HUES6 (cell line): ENCODE measurements around the gene IQCE.
"Not testable (repeated sequence)": the region's sequence is repeated elsewhere in the genome, so short reads cannot be mapped to it uniquely, and the experiment has no call there.

Experiments used
- H3K27ac ChIP-seq: 2 replicates; pipeline ENCODE4 v1.7.0; 2013; ENCODE audit warnings: low read depth, mild to moderate bottlenecking, low read length, inconsistent platforms
- H3K27me3 ChIP-seq: 2 replicates; pipeline ENCODE4 v1.6.1; 2013; ENCODE audit warnings: low read length; ENCODE audit not compliant: control insufficient read depth, insufficient read depth
- H3K36me3 ChIP-seq: 2 replicates; pipeline ENCODE4 v1.6.1; 2013; ENCODE audit warnings: low read length; ENCODE audit not compliant: control insufficient read depth, insufficient read depth
- H3K4me1 ChIP-seq: 2 replicates; pipeline ENCODE4 v1.6.1; 2013; ENCODE audit warnings: low read length; ENCODE audit not compliant: control insufficient read depth, insufficient read depth
- H3K4me3 ChIP-seq: 2 replicates; pipeline ENCODE4 v1.5.1; 2013; ENCODE audit warnings: low read depth, low read length
- H3K9ac ChIP-seq: one replicate; pipeline ENCODE4 v1.6.1; 2013; ENCODE audit warnings: mild to moderate bottlenecking, low read length
- H3K9me3 ChIP-seq: 2 replicates; pipeline ENCODE4 v1.6.1; 2013; ENCODE audit warnings: low read depth, low read length; ENCODE audit not compliant: control insufficient read depth, insufficient read depth

IQCE gene

DNA sequence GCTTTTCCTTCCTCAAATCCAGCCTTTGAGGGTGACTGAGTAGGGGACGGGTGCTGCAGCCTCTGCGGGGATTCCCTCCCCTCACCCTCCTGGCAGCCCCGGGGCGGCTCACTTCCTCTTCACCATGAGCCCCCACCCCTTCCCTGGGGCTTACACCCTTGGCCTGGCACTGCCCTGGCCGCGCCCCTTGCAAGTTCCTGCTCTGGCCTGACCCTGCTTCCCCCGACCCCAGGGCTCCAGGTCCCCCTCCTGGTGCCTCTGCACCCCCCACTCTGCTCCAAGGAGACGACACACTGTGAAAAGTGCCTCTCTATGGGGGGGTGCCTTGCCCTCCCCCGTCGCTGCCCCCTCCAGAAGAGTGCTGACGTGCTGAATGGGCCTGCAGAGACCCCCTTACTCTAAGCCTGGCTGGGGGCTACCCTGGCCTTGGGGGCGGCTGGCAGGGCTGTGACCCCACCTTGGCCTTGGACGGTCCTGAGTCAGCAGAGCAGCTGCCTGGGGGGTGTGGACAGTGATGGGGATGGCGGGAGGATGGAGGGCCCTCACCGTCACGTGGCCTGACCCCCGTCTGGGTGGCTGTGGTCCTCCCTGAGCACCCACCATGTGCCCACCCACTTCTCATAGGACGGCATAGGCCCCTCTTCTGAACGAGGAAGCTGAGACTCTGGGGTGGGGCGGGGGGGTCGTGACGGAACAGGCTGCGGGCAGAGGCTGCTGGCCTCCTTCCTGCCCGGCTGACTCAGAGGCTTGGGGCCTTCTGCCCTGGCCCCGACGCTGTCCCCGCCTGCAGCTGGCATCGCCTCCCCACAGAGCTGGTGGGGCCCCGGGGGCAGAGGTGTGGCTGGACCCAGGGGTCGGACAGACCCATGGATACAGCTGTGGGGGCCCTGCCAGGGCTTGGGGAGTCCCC, 29.4 kb upstream of the IQCE start:
- Histone ChIP-seq H3K9ac (no peak overlapping the region), H3K4me3 (no peak overlapping the region), H3K4me1 (peaks cover 53% of the 10 kb centered on the region), H3K9me3 (no peaks in the 10 kb centered on the region), H3K36me3 (peaks cover 20% of the 10 kb centered on the region), H3K27me3 (no peaks in the 10 kb centered on the region; the same call in 1 of the 2 replicates), H3K27ac (no peak overlapping the region)

DNA sequence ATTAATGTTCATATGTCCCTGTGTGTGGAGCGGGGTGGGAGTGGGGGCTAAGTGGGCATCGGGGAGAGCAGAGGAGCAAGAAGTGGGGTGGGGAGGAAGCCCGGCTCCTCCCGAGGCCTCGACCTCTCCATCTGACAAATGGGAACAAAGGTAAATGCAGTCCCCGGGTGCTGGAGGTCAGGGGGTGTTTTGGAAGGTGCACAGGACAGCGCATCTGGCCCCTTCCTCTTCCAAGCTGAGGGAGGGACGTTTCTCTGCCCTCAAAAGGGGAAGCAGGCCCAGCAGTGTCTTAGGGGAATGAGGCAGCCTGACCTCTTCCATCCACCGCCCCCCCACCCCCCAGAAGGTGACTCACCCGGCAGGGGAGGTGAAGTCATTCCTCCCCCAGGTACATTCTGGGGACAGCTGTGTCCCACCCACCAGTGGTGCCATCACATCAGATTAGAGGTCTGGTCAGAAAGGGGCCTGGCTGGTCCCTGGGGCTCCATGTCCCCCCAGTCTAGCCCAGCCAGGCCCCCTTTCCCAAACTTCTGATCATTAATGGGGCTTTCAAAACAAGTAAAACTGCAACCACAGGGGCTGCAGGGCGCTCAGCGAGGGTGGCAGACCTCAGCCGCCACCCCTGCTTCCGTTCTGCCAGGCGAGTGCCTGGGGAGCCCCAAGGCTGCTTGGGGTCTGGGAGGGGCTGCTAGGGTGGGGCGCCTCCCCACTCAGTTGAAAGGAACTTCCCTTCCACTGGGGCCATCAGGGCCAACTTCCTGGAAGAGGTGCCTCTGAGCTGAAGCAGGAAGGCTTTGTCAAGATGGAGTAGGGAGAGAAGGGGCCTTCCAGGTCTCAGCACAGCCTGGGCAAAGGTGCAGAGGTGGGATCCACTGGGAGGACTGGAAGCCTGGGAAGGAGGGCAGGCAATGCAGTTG, 28.4 kb upstream of the IQCE start:
- Histone ChIP-seq H3K36me3 (peaks cover 20% of the 10 kb centered on the region), H3K9ac (no peak overlapping the region), H3K4me3 (no peak overlapping the region), H3K27me3 (no peaks in the 10 kb centered on the region), H3K4me1 (peaks cover 46% of the 10 kb centered on the region), H3K27ac (no peak overlapping the region), H3K9me3 (no peaks in the 10 kb centered on the region)

DNA sequence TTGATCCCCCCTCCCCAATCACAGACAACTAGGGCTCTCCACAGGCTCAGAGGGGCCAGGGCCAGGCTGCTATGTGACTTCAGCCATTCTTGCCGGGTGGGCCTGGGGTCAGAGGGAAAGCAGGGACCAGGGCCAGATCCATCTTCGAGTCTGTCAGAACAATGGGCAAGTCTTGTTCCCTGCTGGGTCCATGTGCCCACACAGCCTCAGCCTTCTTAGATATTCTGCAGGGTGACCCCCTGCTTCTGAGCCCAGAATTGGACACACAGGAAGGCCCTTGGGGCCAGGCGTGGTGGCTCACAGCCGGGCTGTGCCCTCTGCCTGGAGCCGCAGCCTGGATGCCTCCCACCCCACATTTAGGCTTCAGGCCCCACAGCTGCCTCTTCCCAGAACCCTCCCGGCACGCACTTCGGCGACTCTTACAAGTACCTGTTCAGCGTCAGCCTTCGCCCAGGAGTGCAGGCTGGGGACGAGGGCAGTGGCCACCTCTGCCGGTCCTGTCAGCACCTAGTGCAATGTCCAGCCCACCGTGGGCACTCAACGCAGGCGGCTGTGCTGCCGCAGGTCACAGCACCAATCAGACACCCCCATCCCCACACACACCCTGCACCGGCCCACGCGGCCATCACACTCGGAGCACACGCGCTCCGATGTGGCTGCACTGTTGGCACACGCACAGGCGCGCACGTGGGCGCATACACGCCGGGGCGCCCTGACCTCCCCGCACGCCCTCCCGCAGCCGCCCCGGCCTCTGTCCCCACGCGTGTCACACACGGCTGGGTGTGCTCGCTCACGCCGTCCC, 27.6 kb upstream of the IQCE start:
- not testable (repeated sequence) for H3K4me3 ChIP-seq, H3K27ac ChIP-seq, H3K9ac ChIP-seq, H3K9me3 ChIP-seq, H3K27me3 ChIP-seq
- peaks cover 37% of the 10 kb centered on the region for H3K4me1 ChIP-seq
- peaks cover 17% of the 10 kb centered on the region for H3K36me3 ChIP-seq

DNA sequence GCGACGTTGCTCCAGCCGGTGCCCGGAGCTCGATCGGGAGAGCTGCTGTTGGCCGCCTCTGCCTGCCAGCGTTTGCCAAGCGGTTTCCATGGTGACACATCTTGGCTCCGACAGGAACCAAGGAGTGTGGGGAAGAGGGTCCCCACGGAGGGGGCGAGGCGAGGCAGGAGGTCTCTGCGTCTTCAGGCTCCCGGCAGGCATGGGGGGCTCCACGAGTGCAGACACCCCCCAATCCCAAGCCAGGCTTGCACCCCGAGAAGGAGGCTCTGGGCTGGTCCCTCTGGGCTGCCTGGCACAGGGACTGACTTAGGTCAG, 27.0 kb upstream of the IQCE start:
- H3K9me3 ChIP-seq, H3K4me3 ChIP-seq, H3K9ac ChIP-seq, H3K27ac ChIP-seq, H3K27me3 ChIP-seq: not testable (repeated sequence)
- peaks cover 32% of the 10 kb centered on the region for H3K4me1 ChIP-seq
- H3K36me3 ChIP-seq, result peaks cover 12% of the 10 kb centered on the region

DNA sequence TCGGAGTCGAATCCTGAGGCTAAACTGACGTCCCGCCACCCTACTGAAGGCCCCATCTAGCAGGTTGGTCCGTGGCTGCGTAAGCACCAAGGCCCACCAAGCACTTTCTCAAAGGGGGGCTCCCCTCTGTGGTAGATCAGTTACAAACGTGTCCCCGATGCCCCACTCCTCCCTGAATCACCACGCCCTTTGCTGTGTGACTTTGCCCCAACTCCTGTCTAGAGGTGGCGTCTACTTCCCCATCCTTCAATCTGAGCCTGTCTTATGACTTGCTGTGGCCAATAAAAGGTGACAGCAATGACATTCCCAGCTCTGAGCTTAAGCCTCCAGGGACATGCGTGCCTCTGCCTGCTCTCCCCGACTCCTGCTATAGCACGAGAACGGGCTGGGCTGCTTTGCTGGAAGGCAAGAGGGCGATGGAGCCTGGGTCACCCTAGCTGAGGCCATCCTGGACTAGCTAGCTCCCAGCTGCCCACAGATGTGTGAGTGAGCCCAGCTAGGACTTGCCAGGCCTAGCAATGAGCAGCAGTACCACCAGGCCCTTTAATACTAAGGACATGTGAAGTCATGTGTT, 26.5 kb upstream of the IQCE start:
- H3K9me3 ChIP-seq, H3K27me3 ChIP-seq, H3K4me3 ChIP-seq, H3K27ac ChIP-seq, H3K9ac ChIP-seq, H3K36me3 ChIP-seq: not testable (repeated sequence)
- peaks cover 28% of the 10 kb centered on the region for H3K4me1 ChIP-seq

DNA sequence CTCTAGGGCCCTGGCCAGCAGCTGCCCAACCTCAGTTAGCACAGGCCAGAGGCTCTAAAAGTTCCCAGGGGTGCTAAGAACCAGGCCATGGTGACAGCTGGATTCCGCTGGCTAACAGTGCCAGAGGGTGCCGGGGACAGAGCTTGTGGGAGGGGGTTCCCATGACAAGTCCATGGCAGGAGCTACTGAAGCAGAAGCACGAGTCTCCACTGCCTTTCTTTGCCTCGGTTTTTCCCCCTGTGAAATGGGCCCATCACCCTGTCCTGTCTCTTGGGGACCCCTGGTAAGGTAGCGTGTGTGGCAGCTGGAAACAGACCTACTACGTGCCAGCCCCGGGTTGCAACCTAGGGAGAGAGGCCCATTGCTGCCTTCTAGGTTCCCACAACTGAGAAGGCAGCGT, 26.0 kb upstream of the IQCE start:
- not testable (repeated sequence) for H3K9me3 ChIP-seq, H3K27ac ChIP-seq, H3K27me3 ChIP-seq, H3K4me3 ChIP-seq, H3K36me3 ChIP-seq, H3K9ac ChIP-seq
- peaks cover 22% of the 10 kb centered on the region for H3K4me1 ChIP-seq

DNA sequence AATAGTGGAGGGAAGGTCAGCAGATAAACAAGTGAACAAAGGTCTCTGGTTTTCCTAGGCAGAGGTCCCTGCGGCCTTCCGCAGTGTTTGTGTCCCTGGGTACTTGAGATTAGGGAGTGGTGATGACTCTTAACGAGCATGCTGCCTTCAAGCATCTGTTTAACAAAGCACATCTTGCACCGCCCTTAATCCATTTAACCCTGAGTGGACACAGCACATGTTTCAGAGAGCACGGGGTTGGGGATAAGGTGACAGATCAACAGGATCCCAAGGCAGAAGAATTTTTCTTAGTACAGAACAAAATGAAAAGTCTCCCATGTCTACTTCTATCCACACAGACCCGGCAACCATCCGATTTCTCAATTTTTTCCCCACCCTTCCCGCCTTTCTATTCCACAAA, 25.2 kb upstream of the IQCE start:
- H3K27ac ChIP-seq, H3K9me3 ChIP-seq, H3K27me3 ChIP-seq, H3K9ac ChIP-seq, H3K4me3 ChIP-seq: not testable (repeated sequence)
- Histone ChIP-seq H3K4me1 (peaks cover 15% of the 10 kb centered on the region), H3K36me3 (peaks cover 13% of the 10 kb centered on the region)

DNA sequence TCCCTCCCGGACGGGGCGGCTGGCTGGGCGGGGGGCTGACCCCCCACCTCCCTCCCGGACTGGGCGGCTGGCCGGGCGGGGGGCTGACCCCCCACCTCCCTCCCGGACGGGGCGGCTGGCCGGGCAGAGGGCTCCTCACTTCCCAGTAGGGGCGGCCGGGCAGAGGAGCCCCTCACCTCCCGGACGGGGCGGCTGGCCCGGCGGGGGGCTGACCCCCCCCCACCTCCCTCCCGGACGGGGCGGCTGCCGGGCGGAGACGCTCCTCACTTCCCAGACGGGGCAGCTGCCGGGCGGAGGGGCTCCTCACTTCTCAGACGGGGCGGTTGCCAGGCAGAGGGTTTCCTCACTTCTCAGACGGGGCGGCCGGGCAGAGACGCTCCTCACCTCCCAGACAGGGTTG, 24.6 kb upstream of the IQCE start:
- not testable (repeated sequence) for H3K9ac ChIP-seq, H3K4me3 ChIP-seq, H3K4me1 ChIP-seq, H3K27ac ChIP-seq, H3K9me3 ChIP-seq, H3K27me3 ChIP-seq
- H3K36me3 ChIP-seq, result peaks cover 16% of the 10 kb centered on the region

DNA sequence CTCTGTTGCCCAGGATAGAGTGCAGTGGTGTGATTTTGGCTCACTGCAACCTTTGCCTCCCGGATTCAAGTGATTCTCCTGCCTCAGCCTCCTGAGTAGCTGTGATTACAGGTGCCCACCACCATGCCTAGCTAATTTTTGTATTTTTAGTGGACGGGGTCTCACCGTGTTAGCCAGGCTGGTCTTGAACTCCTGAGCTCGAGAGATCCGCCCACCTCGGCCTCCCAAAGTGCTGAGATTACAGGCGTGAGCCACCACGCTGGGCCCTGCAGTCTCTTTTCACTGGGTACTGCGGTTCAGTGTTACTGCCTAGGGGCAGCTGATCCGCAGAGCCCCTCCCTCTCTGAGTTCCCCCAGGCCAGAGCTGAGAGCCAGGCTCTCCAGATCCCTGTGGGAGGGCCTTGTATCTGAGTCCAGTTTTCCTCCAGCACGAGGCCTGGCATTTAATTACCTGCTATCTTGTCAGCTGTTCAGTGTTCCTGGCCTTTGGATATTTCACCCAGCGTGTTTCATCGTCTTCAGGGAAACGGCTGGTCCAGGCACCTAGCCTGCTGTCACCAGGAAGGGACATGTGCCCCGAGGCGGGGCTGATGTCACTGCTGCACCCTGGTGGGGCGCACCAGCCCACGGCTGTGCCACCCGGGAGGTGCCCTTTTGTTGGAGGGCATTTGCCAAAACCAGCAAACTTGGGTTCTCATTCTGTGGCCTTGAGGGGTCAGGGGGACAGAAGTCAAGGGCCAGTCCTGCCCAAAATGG, 22.7 kb upstream of the IQCE start:
- H3K9me3 ChIP-seq, H3K4me1 ChIP-seq, H3K9ac ChIP-seq, H3K27me3 ChIP-seq, H3K27ac ChIP-seq, H3K4me3 ChIP-seq: not testable (repeated sequence)
- H3K36me3 ChIP-seq, result peaks cover 33% of the 10 kb centered on the region
